NOMO-1 (cell line): ENCODE measurements around the gene DYNC1H1.

Experiments used
- DNase-seq, 2 experiments: peaks; one replicate each; lab custom pipeline; 2025; ENCODE audit not compliant: unreplicated experiment in 2 of 2; lab: John Stamatoyannopoulos, UW

The DYNC1H1 gene

GRCh38 chr14:102086972-102087761 lies 122.8 kb downstream of the DYNC1H1 start, which contains the start of gene HSP90AA1:
Gene HSP90AA1 (minus strand): TSS chr14:102087044. CDS start chr14:102086378, 666 bp downstream.
- DNase-seq = peak; percentile 82 to 95

- peak; percentile 34 to 49 for DNase-seq
Observed at GRCh38 chr14:102087762-102088011, 123.3 kb downstream of the DYNC1H1 start.

DNA sequence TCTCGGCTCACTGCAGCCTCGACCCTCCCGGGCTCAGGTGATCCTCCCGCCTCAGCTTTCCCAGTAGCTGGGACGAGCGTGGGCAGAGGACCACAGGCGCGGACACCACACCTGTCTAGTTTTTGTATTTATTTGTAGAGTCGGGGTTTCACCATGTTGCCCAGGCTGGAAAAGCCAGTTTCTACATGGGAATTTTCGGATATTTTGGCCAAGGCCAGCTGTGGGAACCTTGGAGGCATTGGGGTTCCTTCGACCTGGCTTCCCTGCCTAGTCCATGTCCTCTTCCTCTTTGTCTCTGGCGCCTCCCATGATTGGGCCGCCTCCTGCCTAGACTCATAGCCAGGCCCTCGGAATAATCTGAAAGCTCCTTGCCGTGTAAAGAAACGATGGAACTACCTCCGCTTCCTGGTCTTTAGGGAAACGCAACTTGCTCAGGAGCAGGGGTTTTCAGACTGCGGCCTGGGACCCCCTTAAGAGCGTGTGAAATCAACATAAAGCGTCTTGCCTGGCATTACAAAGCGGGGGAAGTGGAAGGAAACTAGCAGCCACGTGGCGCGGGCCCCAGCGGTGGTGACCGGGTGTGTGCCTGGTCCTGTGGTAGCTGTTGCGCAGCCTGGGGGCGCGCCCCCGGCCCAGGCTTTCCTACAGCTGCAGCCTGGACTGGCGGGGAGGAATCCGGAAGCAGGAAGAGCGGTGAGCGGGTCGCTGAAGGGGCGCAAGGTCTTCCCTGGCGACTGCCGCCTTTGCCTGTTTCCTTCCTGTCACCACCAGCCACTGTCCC lies 123.8 kb downstream of the DYNC1H1 start:
- DNase-seq = peak; percentile 79 to 82

- DNase-seq = no peak
Observed at GRCh38 chr14:102089621-102090343, 125.4 kb downstream of the DYNC1H1 start.

- DNase-seq = no peak
Observed at GRCh38 chr14:102090713-102091112, 126.3 kb downstream of the DYNC1H1 start.

DNA sequence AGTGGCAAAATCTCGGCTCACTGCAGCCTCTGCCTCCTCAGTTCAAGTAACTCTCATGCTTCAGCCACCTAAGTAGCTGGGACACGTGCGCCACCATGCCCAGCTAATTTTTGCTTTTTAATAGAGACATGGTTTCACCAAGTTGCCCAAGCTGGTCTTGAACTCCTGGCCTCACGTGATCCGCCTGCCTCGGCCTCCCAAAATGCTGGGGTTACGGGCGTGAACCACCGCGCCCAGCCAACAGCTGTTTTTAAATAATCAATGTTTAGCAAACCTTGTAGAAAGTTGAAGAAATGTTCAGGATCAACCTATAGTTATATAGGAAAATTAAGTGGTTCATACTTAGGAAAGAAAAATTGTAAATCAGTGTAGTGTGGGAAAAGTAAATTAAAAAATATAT lies 128.4 kb downstream of the DYNC1H1 start:
- DNase-seq = no peak

DNA sequence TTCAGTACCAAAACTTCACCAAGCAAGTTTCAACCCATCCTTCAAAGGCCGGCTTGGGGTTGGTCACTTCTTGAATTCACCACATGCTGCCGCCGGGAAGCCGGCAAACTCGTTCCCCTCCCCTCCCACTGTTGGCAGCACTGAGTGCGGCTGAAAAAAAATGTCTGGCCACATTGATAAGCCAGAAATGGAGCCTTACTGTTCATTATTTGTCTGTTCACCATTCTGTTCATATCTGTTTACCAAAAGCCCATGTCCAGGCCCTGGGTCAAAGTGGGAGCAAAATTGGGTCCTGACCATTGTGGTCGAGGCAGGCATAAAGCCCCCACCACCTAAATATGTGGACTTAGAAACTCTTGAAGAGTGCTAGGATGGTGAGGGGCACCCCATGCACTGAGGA lies 129.7 kb downstream of the DYNC1H1 start:
- DNase-seq = no peak

DNA sequence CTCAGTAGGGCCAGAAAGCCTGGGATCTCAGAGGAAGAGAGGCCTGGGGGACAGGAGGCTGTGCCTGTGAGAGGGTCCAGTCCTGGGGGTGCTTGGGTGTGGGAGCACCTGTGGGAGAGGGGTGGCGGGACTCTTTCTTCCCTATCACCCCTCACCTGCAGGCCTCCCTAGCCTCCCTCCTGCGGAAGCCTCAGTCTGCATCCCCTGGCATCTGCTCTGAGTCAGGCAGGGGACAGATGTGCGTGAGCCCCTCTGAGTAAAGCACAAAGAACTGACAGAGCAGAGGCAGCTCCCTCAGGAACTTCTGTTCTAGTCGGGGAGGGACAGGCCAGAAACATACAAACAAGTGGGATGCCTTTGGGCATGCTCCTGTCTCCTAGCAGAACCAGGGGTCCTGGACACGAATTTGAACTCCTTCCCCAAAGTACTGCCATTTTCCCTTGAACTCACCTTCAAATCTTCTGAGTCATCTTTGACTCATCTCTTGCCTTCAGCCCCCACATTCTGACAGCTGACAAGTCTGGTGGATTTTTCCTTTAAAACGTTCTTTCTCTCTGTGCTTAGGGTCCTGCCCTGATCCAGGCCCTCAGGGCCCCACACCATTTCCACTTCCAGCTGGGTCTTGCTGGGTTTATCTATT lies 131.0 kb downstream of the DYNC1H1 start:
- no peak for DNase-seq

DNA sequence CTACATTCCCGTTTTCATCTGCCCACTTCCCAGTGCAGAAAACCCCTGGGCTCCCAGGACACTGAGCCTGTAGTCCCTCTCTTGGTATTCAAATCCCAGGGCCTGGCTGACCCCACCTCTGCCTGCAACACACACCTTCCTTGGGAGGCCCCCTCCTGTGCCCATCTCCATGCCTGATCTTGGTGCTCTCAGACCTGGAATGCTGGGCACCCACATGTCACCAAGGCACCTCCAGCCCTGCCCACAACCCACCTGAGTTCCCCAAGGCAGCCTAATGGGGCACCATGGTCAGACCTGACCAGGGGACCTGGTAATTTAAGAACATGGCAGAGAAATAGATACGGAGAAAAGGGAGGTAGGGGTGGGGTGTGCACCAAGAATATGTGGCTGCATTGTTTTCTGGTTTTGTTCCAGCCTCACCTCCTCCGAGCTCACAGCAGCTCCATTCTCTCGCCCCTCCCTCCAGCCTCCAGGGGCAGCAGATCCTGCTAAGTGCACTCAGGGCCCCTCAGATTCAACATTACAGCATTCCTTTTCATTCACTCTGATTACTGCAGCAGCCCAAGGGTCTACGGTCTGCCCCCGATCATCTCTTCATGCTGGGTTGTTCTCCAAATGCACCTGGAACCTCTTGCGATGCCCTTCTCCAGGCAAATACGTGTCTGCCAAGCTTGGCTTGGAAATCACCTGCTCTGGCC lies 131.6 kb downstream of the DYNC1H1 start:
- no peak for DNase-seq

DNA sequence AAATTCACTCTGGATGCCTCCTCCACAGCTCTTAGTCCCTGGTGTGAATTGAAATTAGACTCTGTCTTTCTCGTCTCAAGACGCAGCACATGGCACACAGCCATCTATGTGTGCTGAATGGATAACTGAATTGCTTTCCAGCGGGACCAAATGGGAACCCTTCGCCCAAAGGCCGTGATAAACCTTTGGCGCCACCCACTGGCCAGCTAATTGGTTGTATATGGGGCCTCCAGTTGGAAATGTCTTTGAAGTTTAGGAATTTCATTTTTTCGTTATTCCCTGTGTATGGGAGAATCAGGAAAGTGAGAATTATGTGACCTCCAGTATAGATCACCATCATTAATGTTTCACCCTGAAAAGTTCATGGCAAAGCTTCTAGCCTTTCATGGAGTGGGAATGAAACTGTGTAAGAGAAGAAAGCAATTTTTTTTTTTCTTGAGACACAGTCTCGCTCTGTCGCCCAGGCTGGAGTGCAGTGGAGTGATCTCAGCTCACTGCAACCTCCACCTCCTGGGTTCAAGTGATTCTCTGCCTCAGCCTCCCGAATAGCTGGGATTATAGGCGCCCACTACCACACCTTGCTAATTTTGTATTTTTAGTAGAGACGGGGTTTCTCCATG lies 132.3 kb downstream of the DYNC1H1 start:
- peak; percentile 11 to 33 for DNase-seq

DNA sequence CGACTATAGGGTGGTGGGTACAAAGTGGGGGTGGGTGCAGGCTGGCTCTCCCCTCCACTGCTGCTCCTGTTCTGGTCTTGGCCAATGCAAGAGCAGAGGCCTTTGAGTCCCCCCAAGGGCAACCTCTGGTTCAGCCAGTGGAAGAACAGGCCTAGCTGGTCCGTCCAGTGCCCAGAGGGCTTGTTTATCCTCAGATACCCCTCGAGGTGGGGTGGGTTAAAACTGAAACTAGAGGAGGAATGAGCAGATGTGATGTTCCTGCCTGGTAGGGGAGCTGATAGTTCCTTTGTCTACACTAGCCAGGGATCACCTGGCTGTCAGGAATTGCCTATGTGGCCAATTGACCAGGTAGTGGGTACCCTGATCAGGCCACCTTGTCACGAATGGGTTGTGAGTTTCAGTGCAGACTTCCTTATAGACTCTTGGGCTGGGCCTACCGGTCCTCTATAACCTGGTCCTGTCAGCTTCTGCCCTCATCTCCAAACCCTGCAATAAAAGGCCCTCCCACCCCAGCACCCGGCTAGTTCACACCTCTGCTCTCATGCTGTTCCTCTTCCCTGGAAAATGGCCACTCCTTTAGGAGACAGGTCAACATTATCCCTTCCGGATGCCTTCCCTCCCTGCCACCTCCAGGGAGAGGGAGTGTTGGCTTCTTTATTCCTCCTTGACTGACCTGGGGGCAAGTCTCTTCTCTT lies 133.2 kb downstream of the DYNC1H1 start:
- no peak for DNase-seq

DNA sequence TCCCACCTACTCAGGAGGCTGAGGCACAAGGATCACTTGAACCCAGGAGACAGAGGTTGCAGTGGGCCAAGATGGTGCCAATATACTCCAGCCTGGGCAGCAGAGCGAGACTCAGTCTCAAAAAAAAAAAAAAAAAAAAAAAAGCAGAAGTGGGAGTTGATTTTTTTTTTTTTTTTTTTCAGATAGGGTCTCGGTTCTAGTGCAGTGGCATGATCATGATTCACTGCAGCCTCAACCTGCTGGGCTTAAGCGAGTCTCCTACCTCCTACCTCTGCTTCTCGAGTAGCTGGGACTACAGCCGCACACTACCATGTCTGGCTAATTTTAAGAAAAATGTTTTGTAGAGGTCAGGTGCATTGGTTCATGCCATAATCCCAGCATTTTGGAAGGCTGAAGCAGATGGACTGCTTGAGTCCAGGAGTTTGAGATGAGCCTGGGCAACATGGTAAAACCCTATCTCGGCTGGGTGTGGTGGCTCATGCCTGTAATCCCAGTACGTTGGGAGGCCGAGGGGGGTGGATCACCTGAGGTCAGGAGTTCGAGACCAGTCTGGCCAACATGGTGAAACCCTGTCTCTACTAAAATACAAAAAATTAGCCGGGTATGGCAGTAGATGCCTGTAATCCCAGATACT lies 138.8 kb downstream of the DYNC1H1 start:
- DNase-seq = peak in 1 of 2 experiments; percentile 6

DNA sequence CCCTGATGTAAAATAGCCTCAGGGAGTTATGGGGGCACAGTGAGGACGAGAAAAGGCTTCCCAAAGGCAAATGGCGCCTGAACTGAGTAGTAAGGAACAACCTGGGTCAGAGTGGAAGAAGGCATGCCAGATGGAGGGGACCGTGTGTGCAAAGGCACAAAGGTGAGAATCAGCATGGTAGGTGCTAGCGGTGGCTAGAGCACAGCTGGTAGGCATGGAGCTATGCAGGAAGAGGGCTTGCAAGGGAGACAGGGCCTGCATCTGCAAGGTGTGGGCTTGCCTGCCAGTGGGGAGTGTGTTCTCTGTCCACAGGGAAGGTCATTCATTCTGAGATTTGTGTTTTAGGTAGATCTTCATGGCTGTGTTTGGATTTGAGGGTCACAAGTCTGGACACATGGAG lies 141.0 kb downstream of the DYNC1H1 start:
- DNase-seq = no peak
